Activated CD8-positive, alpha-beta memory T cell treated with anti-CD3 and anti-CD28 coated beads, Interleukin-2, amount 10 ng/mL, durations not matched to agents 7 days and 5 days (primary cell): Measurements from ENCODE around the gene PSMC3IP. TPM values are rescaled to one million over a fixed set of nuclear protein-coding genes. Genes with fewer than 3 reads are reported as not detected.

Source experiments
- ATAC-seq: fragments of 150-1000 bp; cut with Tn5 transposase; one replicate; pipeline ENCODE4 v1.10.0; 2021; ENCODE audit warnings: moderate library complexity
- CTCF ChIA-PET: fragments of 350-600 bp; sonication (Branson Sonifier 250); formaldehyde crosslinking; loops from one replicate; lab custom pipeline; 2021; ENCODE audit warnings: antibody characterized with exemption; lab: Charles Lee
- DNase-seq: peaks from one replicate; pipeline ENCODE4 v3.0.0-alpha.2; 2020
- H3K27ac Mint-ChIP-seq: one replicate; pipeline ENCODE4 v1.8.0; 2021; ENCODE audit warnings: mild to moderate bottlenecking, mixed read lengths
- H3K27me3 Mint-ChIP-seq: one replicate; pipeline ENCODE4 v1.8.0; 2021; ENCODE audit warnings: mixed read lengths
- H3K36me3 Mint-ChIP-seq: one replicate; pipeline ENCODE4 v1.8.0; 2021; ENCODE audit warnings: mild to moderate bottlenecking, mixed read lengths
- H3K4me1 Mint-ChIP-seq: one replicate; pipeline ENCODE4 v1.8.0; 2021; ENCODE audit warnings: mixed read lengths
- H3K4me3 Mint-ChIP-seq: one replicate; pipeline ENCODE4 v1.8.0; 2021; ENCODE audit warnings: mild to moderate bottlenecking, moderate library complexity, mixed read lengths
- H3K9me3 Mint-ChIP-seq: one replicate; pipeline ENCODE4 v1.8.0; 2022; ENCODE audit warnings: low read depth, mixed read lengths
- total RNA-seq, 2 experiments: library from RNA; stranded (reverse); gene quantifications; one replicate each; pipeline ENCODE4 v1.2.3, GENCODE V29; 2021

The PSMC3IP gene
- total RNA-seq, 2 experiments from 2014 or later, result 24.4 to 25.5 TPM

DNA sequence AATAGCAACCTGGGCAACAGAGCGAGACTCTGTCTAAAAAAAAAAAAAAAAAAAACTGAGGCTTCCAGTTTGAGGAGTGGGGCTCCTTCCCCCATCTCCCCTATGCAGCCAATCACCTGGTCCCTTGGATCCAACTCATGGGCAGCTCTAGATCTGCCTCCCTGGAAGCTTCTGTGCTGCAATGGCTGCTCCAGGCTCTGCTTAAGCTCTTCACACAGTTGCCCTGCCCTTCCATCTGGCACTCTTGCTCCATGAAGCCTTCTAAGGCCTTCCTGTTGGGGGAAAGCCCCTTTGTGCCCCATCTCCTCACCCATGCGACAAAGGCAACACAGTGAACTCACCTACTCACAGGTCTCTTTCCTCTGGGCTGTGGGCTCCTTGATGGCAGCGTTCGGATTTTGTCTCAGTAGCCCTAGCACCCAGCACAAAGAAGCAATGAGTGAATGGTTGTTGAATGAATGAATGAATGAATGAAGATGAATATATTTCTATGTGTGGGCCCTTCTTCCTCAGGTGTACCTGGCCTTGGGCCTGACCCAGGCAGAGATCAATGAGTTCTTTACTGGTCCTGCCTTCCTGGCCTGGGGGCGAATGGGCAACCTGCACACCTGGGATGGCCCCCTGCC is 39.6 kb downstream of the PSMC3IP start:
- CTCF ChIA-PET, result interaction anchor here (1.2 to 3.5 kb wide), 3 partner anchors 11 to 39 kb away, joined by 3 to 24 read pairs (median 3); no protein-coding TSS in a partner anchor
- Mint-ChIP-seq H3K4me1 (peaks cover 43% of the 10 kb centered on the region), H3K27ac (no peak overlapping the region)

DNA sequence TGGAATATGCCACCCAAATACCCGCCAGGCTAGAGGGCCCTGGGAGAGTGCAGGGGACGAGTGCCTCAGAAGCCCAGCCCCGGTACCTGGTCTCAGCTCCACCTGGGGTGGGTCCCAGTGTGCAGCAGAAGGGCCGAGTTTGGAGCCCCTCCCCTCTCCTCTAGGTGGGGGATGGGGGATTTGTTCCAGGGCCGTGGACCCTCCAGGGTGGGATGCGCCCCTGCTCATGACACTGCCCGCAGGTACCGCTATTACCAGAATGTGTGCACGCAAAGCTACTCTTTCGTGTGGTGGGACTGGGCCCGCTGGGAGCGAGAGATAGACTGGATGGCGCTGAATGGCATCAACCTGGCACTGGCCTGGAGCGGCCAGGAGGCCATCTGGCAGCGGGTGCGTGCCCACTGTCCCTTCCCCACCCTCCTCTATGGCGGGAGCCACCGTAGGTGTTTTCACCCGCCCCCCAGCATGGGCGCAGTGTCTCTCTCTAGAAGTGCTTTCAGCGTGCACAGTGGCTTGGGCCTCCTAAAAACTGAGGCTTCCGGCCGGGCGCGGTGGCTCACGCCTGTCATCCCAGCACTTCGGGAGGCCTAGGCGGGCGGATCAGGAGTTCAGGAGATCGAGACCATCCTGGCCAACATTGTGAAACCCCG is 40.2 kb downstream of the PSMC3IP start:
- CTCF ChIA-PET, result interaction anchor here (1.2 to 3.5 kb wide), 7 partner anchors 10 to 41 kb away, joined by 3 to 24 read pairs (median 9); partner anchors contain the start of gene PSMC3IP
- peaks cover 12% of the 10 kb centered on the region for H3K27me3 Mint-ChIP-seq
- peaks cover 43% of the 10 kb centered on the region for H3K4me1 Mint-ChIP-seq
- DNase-seq (no peak), ATAC-seq (no peak)
- peak overlapping the region; percentile 84 for H3K27ac Mint-ChIP-seq
- H3K4me3 Mint-ChIP-seq, result peak overlapping the region; percentile 84
- H3K36me3 Mint-ChIP-seq, result peaks cover 11% of the 10 kb centered on the region
- no peaks in the 10 kb centered on the region for H3K9me3 Mint-ChIP-seq

More for the DNA sequence above, 39.6 kb downstream of the PSMC3IP start:
- H3K4me3 Mint-ChIP-seq, result peak overlapping the region; percentile 23
- ATAC-seq, result no peak
- peaks cover 10% of the 10 kb centered on the region for H3K27me3 Mint-ChIP-seq
- H3K9me3 Mint-ChIP-seq, result no peaks in the 10 kb centered on the region
- DNase-seq, result no peak
- peaks cover 11% of the 10 kb centered on the region for H3K36me3 Mint-ChIP-seq

DNA sequence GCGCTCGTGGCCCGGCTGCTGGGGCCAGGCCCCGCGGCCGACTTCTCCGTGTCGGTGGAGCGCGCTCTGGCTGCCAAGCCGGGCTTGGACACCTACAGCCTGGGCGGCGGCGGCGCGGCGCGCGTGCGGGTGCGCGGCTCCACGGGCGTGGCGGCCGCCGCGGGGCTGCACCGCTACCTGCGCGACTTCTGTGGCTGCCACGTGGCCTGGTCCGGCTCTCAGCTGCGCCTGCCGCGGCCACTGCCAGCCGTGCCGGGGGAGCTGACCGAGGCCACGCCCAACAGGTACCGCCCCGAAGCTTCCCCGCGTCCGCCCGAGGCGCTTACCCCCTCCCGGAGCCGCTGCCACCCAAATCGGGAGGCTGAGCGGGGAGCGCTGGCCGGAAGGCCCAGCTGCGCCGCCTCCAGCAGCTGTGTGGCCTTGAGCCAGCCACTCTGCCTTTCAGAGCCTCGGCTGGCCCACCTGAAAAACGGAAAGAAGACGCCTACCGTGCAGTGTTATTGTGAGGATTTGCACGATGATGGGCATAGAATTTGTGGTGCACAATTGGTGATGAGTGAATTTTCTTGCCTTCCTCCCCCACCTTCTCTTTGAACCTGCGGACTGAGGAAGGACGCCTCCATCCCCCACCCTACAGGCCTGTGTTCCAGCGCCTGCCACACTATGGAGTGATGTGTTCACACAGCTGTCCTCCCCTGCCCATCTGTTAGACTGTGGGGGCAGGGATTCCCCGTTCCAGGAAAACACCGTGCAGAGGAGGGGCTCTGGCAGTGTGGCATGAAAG is 41.0 kb downstream of the PSMC3IP start:
- CTCF ChIA-PET, result interaction anchor here (1.0 to 3.5 kb wide), 12 partner anchors 10 to 219 kb away, joined by 3 to 24 read pairs (median 5); partner anchors contain the start of gene PSMC3IP
- Mint-ChIP-seq H3K4me1 (peaks cover 47% of the 10 kb centered on the region), H3K27me3 (peaks cover 15% of the 10 kb centered on the region), H3K9me3 (no peaks in the 10 kb centered on the region), H3K36me3 (peaks cover 11% of the 10 kb centered on the region), H3K27ac (peak overlapping the region; percentile 84), H3K4me3 (peak overlapping the region; percentile 84)
- DNase-seq (peak; percentile 88), ATAC-seq (peak; percentile 76)

DNA sequence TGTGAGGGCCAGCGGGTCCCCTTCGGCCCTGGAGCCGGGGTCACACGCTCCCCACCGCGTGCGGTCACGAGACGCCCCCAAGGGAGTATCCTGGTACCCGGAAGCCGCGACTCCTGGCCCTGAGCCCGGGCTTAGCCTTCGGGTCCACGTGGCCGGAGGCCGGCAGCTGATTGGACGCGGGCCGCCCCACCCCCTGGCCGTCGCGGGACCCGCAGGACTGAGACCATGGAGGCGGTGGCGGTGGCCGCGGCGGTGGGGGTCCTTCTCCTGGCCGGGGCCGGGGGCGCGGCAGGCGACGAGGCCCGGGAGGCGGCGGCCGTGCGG is 41.5 kb downstream of the PSMC3IP start, which contains the start of gene NAGLU:
Gene NAGLU (plus strand): TSS at position 194 of the 324 bp plus-strand sequence. CDS start 32 bp downstream, at position 226.
- Mint-ChIP-seq H3K27ac (peak within 1 kb of the TSS; percentile 84), H3K27me3 (peaks cover 15% of the 10 kb centered on the region), H3K9me3 (no peaks in the 10 kb centered on the region), H3K4me1 (peaks cover 47% of the 10 kb centered on the region), H3K36me3 (peaks cover 10% of the 10 kb centered on the region), H3K4me3 (peak within 1 kb of the TSS; percentile 84)
- peak; percentile 93 for DNase-seq
- peak; percentile 95 for ATAC-seq
- CTCF ChIA-PET, result interaction anchor here (0.9 to 3.5 kb wide), 12 partner anchors 9 to 355 kb away, joined by 3 to 24 read pairs (median 5); partner anchors contain the start of genes KCNH4 and PSMC3IP

DNA sequence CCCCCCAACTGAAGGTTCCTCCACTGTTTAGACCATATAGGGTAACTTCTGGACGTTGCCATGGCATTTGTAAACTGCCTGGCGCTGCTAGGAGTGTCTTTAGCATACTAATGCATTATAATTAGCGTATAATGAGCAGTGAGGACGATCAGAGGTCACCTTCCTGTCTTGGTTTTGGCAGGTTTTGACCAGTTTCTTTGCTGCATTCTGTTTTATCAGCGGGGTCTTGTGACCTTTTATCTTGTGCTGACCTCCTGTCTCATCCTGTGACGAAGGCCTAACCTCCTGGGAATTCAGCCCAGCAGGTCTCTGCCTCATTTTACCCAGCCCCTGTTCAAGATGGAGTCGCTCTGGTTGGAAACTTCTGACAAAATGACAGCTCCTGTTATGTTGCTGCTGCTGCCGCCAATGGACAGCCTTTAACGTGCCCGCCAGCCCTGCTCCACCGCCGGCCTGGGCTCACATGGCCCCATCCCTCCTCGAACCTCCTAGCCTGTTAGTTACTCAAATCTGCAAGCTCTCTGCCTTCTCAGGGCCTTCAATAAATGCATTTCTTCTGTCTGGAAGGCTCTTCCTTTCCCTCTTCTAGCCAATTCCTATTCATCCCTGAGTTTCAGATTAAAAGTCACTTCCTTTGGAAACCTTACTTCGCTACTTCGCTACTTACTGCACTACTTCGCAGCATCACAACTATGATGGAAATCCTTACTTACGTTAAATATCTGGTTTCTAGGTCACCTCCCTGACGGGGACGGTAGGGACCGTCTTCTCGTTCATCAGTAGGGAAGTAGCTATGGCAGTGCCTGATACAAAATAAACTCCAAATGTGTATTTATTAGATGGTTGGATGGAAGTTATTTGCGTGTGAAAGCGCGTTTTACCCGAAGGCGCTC is 42.1 kb downstream of the PSMC3IP start:
- no peaks in the 10 kb centered on the region for H3K9me3 Mint-ChIP-seq
- H3K36me3 Mint-ChIP-seq, result peaks cover 7% of the 10 kb centered on the region
- CTCF ChIA-PET, result interaction anchor here (0.9 to 3.5 kb wide), 12 partner anchors 8 to 354 kb away, joined by 3 to 24 read pairs (median 5); partner anchors contain the start of genes KCNH4 and PSMC3IP
- peak overlapping the region; percentile 73 for H3K27ac Mint-ChIP-seq
- H3K4me1 Mint-ChIP-seq, result peaks cover 46% of the 10 kb centered on the region
- DNase-seq (no peak), ATAC-seq (no peak)
- peaks cover 15% of the 10 kb centered on the region for H3K27me3 Mint-ChIP-seq
- peak overlapping the region; percentile 77 for H3K4me3 Mint-ChIP-seq

DNA sequence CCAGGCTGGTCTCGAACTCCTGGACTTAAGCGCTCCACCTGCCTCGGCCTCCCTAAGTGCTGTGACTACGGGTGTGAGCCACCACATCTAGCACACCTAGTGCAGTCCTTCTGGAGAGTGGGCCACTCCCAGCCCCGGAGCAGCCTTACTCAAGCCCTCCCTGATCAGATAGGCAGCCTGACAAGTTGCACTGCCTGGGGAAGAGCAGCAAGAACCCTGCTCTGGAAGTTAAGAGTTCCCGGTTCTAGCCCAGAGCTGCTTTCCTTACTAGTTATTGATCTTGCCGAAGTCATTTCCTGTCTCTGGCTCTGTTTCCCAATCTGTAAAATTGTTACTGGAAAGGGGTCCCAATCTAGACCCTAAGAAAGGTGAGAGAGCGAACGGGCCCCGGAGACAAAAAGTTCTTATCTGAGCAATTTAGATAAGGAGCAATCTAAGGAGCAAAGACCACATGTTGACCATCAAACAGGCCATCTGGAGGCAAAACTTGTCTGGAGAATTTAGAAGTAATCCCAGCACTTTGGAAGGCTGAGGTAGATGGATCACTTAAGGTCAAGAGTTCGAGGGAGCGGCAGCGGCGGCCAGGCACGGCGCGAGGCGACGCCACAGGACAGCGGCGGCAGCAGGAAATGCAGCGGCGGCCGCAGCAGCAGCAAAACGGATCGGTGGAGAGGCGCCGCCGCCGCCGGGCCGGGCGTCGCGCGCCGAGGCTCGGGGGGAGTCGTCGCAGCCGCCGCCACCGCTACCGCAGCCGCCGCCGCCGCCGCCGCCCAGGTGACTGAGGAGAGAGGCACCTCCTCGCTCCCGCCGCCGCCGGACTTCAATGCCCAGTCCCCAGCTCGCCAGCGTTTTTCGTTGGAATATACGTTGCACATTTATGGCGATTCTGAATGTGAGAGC is 45.8 kb downstream of the PSMC3IP start:
- Mint-ChIP-seq H3K9me3 (no peaks in the 10 kb centered on the region), H3K36me3 (no peaks in the 10 kb centered on the region), H3K27ac (peak overlapping the region; percentile 56), H3K4me1 (peaks cover 41% of the 10 kb centered on the region), H3K4me3 (peak overlapping the region; percentile 74), H3K27me3 (peaks cover 15% of the 10 kb centered on the region)
- peak; percentile 60 for DNase-seq
- CTCF ChIA-PET, result interaction anchor here (0.6 to 2.4 kb wide), 8 partner anchors 9 to 825 kb away, joined by 3 to 10 read pairs (median 6); partner anchors contain the start of genes BECN1 and PSMC3IP
- no peak for ATAC-seq

DNA sequence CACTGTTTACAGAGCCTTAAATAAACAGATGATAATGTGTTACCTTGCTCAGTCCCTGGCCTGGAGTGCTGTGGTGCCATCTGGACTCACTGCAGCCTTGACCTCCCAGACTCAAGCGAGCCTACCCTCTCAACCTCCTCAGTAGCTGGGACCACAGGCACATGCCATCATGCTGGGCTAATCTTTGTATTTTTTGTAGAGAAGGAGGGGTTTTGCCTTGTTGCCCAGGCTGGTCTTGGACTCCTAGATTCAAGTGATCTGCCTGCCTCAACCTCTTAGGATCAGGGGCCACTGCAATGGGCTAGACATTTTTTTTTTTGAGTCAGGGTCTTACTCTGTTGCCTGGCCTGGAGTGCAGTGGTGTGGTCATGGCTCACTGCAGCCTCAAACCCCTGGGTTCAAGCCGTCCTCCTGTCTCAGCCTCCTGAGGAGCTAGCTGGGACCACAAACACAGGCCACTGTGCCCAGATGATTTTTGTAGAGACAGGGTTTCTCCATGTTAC is 46.5 kb downstream of the PSMC3IP start:
- peaks cover 41% of the 10 kb centered on the region for H3K4me1 Mint-ChIP-seq
- CTCF ChIA-PET, result interaction anchor here (0.7 to 2.4 kb wide), 12 partner anchors 10 to 209 kb away, joined by 3 to 16 read pairs (median 5); partner anchors contain the start of gene CAVIN1
- H3K27me3 Mint-ChIP-seq, result peaks cover 15% of the 10 kb centered on the region
- DNase-seq (no peak), ATAC-seq (no peak)
- no peaks in the 10 kb centered on the region for H3K36me3 Mint-ChIP-seq
- no peak overlapping the region for H3K4me3 Mint-ChIP-seq
- no peak overlapping the region for H3K27ac Mint-ChIP-seq
- H3K9me3 Mint-ChIP-seq, result no peaks in the 10 kb centered on the region

DNA sequence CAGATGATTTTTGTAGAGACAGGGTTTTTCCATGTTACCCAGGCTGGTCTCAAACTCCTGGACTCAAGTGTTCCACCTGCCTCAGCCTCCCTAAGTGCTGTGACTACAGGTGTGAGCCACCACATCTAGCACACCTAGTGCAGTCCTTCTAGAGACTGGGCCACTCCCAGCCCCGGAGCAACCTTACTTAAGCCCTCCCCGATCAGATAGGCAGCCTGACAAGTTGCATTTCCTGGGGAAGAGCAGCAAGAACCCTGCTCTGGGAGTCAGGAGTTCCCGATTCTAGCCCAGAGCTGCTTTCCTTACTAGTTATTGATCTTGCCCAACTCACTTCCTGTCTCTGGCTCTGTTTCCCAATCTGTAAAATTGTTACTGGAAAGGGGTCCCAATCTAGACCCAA is 48.5 kb downstream of the PSMC3IP start:
- ATAC-seq, result no peak
- no peak for DNase-seq
- Mint-ChIP-seq H3K9me3 (no peaks in the 10 kb centered on the region), H3K4me1 (peaks cover 48% of the 10 kb centered on the region), H3K27me3 (peaks cover 27% of the 10 kb centered on the region), H3K27ac (no peak overlapping the region), H3K4me3 (no peak overlapping the region), H3K36me3 (no peaks in the 10 kb centered on the region)
- CTCF ChIA-PET, result interaction anchor here (1.5 to 2.7 kb wide), 5 partner anchors 12 to 348 kb away, joined by 4 to 25 read pairs (median 10); partner anchors contain the start of genes COASY and KCNH4

DNA sequence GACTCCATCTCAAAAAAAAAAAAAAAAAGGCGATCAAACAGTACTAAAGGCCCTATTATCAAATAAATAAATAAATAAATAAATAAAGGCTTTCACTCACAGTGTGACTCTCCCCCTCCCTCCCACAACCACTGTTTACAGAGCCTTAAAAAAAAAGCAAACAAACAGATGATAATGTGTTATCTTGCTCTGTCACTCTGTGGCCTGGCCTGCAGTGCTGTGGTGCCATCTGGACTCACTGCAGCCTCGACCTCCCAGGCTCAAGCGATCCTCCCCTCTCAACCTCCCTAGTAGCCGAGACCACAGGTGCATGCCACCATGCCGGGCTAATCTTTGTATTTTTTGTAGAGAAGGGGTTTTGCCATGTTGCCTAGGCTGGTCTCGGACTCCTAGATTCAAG is 49.6 kb downstream of the PSMC3IP start:
- DNase-seq (no peak), ATAC-seq (no peak)
- Mint-ChIP-seq H3K27ac (no peak overlapping the region), H3K4me3 (no peak overlapping the region), H3K9me3 (no peaks in the 10 kb centered on the region), H3K36me3 (no peaks in the 10 kb centered on the region), H3K4me1 (peaks cover 56% of the 10 kb centered on the region), H3K27me3 (peaks cover 25% of the 10 kb centered on the region)
- CTCF ChIA-PET, result interaction anchor here (0.6 to 2.7 kb wide), 40 partner anchors 9 to 407 kb away, joined by 3 to 25 read pairs (median 5); partner anchors contain the start of genes CAVIN1, KAT2A, KCNH4 and NAGLU

DNA sequence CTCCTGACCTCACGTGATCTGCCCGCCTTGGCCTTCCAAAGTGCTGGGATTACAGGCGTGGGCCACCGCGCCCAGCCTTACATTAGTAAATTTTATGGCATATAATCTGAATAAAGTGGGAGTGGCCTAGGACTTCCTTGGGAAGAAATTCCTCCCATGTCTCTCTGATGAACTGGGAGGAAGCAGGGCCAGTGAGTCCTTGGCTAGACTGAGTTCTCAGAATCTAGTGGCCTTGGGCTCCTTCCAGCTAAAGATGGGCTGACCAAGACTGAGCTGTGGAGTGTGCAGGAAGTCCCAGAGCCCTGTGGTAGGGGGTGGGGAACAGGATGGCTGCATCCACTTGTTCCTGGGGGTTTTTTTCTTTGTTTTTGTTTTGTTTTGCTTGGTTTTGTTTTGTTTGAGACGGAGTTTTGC is 51.5 kb downstream of the PSMC3IP start:
- H3K27ac Mint-ChIP-seq, result no peak overlapping the region

DNA sequence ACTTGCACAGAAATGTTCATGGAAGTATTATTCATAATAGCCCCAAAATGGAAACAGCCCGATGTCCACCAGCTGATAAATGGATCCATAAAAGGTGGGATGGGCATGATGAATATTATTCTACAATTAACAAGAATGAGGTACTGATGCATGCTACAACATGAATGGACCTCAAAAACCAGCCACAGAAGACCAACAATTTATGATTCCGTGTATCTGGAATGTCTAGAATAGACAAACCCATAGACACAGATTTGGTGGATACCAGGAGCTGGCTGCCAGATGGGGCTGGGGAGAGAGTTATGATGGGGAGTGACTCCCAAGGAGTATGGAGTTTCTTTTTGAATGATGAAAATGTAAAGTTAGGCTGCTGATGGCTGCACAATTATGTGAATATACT is 52.3 kb downstream of the PSMC3IP start:
- DNase-seq (no peak), ATAC-seq (no peak)
- H3K36me3 Mint-ChIP-seq, result no peaks in the 10 kb centered on the region
- no peaks in the 10 kb centered on the region for H3K9me3 Mint-ChIP-seq
- H3K27ac Mint-ChIP-seq, result no peak overlapping the region
- no peak overlapping the region for H3K4me3 Mint-ChIP-seq
- H3K27me3 Mint-ChIP-seq, result peaks cover 42% of the 10 kb centered on the region
- peaks cover 39% of the 10 kb centered on the region for H3K4me1 Mint-ChIP-seq
- CTCF ChIA-PET, result interaction anchor here (0.9 to 1.6 kb wide), 2 partner anchors 16 to 94 kb away, joined by 3 read pairs; no protein-coding TSS in a partner anchor

More for the DNA sequence above, 51.5 kb downstream of the PSMC3IP start:
- no peaks in the 10 kb centered on the region for H3K36me3 Mint-ChIP-seq
- DNase-seq, result no peak
- peaks cover 37% of the 10 kb centered on the region for H3K27me3 Mint-ChIP-seq
- no peak for ATAC-seq
- no peak overlapping the region for H3K4me3 Mint-ChIP-seq
- H3K4me1 Mint-ChIP-seq, result peaks cover 46% of the 10 kb centered on the region
- no peaks in the 10 kb centered on the region for H3K9me3 Mint-ChIP-seq
- CTCF ChIA-PET, result interaction anchor here (1.9 to 2.7 kb wide), 4 partner anchors 11 to 120 kb away, joined by 8 to 25 read pairs (median 24); partner anchors contain the start of genes CAVIN1 and NAGLU
